ENCODE results near the gene PCDHGA7.

- TF ChIP-seq CTCF (IDR thresholded peaks at IDR 0.05): no peak
- no peak for TF ChIP-seq EZH2 (IDR thresholded peaks at IDR 0.05; ENCODE audit: borderline replicate concordance, insufficient read depth, low read depth, low read length, poor library complexity, severe bottlenecking)
These were observed 20.8 kb downstream of the PCDHGA7 start for GRCh38 chr5:141403387-141403786.

Data from B cell (primary cell).